Right ventricle myocardium inferior (tissue), 1 donor: Measurements from ENCODE around the gene ANKRD28. TPM values are rescaled to one million over a fixed set of nuclear protein-coding genes. Genes with fewer than 3 reads are reported as not detected.
"Not testable (repeated sequence)": the region's sequence is repeated elsewhere in the genome, so short reads cannot be mapped to it uniquely, and the experiment has no call there.

ENCODE experiments used
- ATAC-seq: fragments of 200-7000 bp; cut with Tn5 transposase; one replicate; pipeline ENCODE4 v1.9.1; 2020; ENCODE audit warnings: mild to moderate bottlenecking, moderate library complexity
- DNase-seq: peaks from one replicate; pipeline ENCODE4 v3.0.0; 2021; ENCODE audit errors: missing footprints
- intact Hi-C: fragments of 100-400 bp; cut with DNase I; formaldehyde crosslinking; loops from one replicate; pipeline ENCODE4 v1.11.0; 2022
- total RNA-seq: library from RNA; stranded (reverse); fragmentation: NEBNext Ultra II Directional; extraction: Animal tissue kit (Norgen Biotek cat#: 25700); gene quantifications from one replicate; pipeline ENCODE4 v1.2.1, GENCODE V29; 2021
- donor health status: DM: no; HTN: yes; CAD: no; lungs with severe emphysema.

Gene ANKRD28
- total RNA-seq, 1 donor from 2014 or later, result 23.6 TPM

DNA sequence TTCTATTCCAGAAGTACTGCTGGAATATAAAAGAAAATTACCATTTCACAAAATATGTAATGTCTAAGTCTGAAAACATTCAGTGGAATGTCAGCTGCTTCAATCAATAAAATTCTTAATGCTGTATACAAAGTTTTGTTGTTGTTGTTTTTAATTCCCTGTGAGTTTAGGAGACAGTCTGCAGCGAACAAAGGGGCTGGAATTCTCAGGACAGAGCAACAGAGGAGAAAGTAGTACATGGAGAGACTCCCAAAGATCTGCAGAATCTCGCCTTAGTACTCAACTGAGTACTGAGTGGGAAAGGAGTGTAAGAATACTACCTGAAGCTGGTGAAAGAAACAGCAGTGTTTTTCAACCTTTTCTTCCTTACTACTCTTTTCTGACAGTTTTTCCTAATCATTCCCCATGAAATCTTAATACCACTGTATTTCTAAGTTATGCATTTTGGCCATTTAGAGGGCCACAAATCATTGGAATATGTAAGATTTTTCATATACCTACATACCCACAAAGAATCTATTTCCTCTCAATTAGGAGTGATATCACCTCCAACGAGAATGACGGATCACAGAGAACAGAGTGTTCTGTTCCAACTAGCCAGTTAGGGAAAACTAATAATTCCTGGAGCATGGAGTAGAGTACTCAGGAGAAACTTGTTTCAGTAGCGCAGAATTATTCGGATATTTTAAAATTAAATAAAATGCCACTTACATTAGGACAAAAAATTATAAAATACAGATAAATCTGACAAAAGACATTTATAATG, 16.0 kb downstream of the ANKRD28 start:
- no peak for ATAC-seq
- intact Hi-C loops, result no loop called here
- DNase-seq, result no peak

DNA sequence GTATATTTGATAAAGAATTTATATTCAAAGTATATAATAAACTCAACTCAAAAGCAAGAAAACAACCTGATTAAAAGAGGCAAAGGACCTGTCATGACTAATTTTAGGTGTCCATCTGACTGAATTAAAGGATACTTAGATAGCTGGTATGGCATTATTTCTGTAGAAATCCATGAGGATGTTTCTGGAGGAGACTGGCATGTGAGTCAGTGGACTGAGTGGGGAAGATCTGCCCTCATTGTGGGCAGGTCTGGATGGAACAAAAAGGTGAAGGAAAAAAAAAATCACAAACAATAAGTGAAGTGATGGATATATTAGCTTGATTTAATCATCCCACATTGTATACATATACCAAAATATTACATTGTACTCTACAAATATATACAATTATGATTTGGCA, 16.6 kb downstream of the ANKRD28 start:
- intact Hi-C loops, result no loop called here
- no peak for DNase-seq
- no peak for ATAC-seq

DNA sequence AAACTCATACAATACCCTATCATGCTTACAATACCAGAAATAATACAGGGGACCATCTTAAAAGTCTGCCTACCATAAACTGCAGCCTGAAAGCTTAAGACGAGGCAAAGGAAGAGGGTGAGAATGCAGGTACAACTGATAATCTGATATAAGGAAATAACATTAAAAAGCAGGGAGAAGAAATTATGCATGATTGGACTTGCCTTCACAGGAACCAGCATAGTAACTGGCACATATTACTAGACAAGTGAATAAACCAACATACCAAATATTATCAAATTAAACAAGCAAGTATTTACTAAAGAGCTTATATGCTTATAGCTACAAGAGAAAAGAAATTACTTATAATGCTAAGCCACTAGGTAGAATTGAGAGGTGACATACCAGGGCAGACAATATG, 18.7 kb downstream of the ANKRD28 start:
- DNase-seq, result no peak
- ATAC-seq, result no peak
- intact Hi-C loops, result no loop called here

DNA sequence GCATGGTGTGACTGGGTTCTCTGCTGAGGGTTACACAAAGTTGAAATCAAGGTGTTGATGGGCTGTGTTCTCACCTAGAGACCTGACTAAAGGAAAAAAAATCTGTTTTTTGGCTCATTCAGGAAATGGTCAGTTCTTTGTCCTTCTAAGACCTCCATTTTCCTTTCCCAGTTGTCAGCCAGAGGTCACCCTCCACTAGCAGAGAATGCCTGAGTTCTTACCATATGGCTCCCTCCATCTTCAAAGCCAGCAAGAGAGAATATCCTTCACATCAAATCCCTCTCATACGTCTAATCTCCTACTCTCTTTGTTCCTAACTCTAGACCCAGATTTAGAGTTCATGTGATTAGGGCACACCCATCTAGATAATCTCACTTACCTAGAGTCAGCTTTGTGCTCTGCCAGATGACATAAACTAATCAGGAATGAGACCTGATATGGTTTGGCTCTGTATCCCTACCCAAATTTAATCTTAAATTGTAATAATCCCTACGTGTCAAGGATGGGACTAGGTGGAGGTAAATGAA, 19.4 kb downstream of the ANKRD28 start:
- DNase-seq (no peak), ATAC-seq (no peak)
- intact Hi-C loops, result no loop called here

DNA sequence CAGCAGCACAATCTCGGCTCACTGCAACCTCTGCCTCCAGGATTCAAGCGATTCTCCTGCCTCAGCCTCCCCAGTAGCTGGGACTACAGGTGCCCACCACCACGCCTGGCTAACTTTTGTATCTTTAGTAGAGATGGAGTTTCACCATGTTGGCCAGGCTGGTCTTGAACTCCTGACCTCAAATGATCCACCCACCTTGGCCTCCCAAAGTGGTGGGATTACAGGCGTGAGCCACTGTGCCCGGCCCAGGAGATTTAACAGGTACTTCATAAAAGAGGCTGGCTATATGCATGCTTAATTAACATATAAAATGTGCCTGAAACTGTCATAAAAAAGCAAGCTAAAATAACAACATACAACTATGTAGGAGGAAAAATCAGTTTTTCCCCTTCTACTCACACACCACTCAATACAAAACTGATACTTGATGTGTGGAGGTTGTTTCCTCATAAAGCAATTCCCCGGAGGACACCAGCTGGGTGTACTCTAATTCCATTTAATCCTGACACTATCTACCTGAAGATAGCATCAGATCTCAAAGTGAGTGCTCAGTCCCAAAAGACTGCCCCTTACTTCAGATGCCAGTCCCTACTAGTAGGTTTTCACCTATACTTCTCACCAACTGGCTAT, 22.7 kb downstream of the ANKRD28 start:
- intact Hi-C loops, ATAC-seq, DNase-seq: not testable (repeated sequence)

DNA sequence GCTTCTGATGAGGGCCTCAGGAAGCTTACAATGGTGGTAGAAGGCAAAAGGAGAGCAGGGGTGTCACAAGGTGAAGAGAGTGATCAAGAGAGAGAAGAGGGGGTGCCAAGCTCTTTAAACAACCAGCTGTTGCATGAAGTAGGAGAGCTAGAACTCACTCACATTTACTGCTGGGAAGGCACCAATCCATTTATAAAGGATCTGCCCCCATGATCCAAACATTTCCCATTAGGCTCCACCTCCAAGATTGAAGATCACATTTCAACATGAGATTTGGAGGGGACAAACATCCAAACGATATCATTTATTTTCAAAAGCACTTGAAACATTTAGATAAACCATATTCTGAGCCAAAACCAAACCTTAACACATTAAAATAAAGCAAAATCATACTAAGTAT, 26.3 kb downstream of the ANKRD28 start:
- ATAC-seq (no peak), DNase-seq (no peak)
- intact Hi-C loops, result no loop called here

DNA sequence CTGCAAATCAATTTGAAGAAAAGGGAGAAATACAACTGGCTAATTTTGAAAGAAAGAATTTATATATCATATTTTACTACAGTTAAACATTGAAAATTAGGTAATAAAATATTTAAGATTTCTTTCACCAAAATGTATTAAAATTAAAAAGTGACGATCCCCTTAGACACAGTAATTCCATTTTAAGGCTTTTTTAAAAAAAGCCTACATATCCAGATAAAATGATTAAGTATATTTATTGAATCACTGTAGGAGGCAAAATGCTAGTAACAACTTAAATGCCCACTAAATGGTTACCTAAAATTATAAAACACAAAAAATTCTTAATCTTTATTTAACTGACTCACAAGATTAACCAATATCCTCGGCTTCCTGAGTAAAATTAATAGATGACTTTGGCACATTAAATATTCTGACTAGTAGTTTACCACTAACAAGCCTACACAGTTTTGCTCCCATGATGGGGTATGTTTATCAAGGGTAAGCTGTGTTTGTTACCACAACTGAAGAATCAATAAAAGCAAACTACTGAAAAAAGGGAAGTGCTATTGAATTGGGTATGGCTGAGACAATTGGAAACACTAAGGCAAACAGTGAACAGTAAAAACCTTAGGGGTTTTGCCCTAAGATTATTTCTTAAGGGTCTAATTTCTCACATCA, 28.4 kb downstream of the ANKRD28 start:
- DNase-seq (no peak), ATAC-seq (no peak)
- intact Hi-C loops, result no loop called here

DNA sequence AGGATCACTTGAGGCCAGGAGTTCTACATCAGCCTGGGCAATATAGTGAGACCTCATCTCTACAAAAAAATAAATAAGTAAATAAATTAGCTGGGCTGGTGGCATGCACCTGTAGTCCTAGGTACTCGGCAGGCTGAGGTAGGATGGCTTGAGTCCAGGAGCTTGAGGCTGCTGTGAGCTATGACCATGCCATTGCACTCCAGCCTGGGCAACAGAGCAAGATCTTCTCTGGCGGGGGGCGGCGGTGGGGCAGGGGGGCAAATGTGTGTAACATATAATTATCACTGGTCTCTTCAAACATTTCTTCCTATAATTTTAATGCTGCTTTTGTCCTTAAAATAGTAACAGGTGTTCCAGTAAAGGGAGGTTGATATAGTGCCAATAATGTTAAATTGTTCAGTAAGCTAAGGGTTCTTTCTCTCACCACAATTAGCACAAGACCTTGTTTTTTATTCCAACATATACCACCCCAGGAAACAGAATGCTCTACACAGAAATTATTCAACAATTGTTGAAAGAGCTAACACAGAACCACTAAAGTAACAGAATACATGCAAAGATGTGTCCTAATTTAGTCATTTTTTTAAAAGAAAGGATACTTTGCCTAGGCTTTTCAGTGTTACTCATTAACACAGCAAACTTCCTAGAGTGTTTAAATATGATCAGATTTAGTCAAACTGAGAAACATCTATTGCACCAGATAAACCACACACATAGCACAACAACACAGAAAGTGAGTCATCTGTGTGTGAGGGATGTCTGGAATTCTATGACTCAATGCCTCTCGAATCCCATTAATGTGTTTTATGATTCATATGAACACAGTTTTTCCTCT, 29.1 kb downstream of the ANKRD28 start:
- DNase-seq (no peak), ATAC-seq (no peak)
- intact Hi-C loops, result no loop called here

DNA sequence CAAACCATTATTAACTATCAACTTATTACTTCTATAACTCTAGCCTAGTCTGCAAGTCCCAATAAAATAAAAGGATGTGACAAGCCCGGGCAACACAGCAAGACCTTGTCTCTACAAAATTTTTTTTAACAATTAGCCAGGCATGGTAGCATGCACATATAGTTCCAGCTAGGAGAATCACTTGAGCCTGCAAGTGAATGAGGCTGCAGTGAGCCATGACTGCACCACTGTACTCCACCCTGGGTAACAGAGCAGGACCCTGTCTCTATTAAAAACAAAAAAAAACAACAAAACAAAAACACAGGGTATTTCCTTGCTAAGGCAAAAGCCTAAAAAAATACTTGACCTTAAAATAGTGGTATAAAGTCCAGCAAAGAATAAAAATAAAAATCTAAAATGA, 31.4 kb downstream of the ANKRD28 start:
- DNase-seq, result no peak
- intact Hi-C loops, result no loop called here
- no peak for ATAC-seq

DNA sequence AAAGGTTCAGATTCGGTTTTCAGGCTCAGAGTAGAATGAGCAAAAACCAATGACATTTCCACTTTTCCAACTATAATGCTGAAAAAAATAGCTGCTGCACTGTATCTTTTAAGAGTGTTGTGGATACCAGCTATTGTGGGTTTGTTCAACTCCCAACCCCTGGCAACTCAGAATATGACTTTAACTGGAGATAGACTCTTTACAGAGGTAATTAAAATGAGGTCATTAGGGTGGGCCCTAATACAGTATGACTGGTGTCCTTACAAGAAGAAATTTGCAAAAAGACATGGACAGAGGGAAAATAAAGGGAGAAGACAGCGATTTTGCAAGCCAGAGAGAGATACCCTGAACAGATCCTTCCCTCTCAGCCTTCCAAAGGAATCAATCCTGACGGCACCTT, 39.5 kb downstream of the ANKRD28 start:
- no peak for ATAC-seq
- no peak for DNase-seq
- intact Hi-C loops, result no loop called here

DNA sequence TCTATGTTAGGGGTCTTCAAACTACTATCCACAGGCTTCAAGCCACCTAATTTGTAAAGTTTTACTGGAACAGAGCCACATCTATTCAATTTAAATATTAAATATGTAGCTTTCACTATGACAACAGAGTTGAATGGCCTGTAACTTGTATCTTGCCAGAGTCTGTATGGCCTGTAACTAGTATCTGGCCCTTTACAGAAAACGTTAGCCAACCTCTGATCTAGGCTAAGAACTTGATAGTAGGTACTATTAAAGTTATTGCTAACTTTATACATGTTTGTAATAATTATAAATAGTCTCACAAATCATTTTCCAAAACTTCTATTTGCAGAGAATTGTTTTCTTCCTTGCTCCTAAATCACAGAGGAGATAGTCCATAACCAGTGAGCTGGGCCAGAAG, 40.0 kb downstream of the ANKRD28 start:
- intact Hi-C loops, result no loop called here
- DNase-seq (no peak), ATAC-seq (no peak)

DNA sequence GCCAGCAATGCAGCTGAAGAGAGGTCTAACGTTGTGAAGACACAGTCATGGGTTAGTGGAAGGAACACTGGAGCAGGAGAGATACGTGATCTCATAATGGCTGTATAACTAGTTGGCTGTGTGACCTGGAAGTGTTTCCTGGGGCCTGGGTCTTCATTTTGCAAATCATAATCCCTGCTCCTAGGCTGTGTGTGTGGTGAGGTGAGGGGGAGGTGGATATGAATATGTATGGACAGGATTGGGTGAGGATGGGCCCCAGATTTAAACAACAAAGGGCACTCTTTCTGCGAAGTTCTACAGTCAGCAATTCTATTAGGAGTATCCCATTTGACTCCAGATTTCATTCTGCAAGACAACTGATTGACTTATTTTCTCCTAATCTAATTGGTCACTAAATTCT, 41.3 kb downstream of the ANKRD28 start:
- intact Hi-C loops, result no loop called here
- ATAC-seq, result no peak

DNA sequence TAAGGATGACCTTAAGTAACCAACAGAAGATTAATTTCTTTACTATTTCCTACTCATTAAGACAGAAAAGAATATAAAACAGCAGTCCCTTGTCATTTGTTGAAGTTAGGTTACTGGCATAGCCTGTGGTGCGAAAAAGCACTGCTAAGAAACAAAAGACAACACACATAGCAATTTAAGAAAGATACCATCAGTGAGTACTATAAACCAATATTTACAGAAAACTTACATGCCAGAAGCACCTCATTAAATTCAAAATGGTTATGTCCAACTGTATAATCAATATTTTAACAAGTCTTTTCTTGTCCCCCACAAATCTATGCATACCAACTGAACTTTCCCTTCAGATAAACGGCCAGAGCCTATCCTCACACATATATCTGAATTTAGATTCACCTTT, 42.0 kb downstream of the ANKRD28 start:
- intact Hi-C loops, result no loop called here
- ATAC-seq (no peak), DNase-seq (no peak)

More for the DNA sequence above, 41.3 kb downstream of the ANKRD28 start:
- no peak for DNase-seq

DNA sequence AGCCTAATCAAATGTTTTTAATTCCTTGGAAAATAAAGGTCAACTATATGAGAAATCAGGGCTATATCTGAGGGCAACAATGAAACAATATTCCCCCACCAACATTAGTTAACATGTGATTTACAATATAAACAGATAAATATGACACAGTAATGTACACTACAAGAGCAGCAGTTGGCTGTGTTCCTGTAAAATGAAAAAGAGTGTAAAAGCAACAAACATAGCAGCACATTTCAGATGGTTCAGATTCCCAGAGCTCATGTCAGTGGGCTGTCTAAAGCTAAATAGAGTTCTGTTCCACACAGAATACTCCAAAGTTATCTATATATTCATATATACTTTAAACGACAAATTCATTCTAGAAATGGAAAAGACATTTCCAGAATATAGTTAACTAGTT, 42.6 kb downstream of the ANKRD28 start:
- ATAC-seq (no peak), DNase-seq (no peak)

DNA sequence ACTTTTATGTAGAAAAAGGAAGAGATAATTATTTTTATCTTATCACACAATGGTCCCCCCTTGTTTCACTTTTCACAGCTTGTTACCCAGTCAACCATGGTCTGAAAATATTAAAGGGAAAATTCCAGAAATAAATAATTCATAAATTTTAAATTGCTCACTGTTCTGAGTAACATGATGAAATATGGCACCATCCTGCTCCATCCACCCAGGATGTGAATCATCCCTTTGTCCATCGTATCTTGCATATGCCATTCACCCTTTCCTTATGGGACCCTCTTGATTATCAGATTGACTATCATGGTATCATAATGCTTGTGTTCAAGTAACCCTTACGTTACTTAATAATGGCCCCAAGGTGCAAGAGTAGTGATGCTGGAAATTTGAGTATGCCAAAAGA, 43.7 kb downstream of the ANKRD28 start:
- ATAC-seq, result no peak
- no peak for DNase-seq
- intact Hi-C loops, result no loop called here

More for the DNA sequence above, 42.6 kb downstream of the ANKRD28 start:
- intact Hi-C loops, result no loop called here

DNA sequence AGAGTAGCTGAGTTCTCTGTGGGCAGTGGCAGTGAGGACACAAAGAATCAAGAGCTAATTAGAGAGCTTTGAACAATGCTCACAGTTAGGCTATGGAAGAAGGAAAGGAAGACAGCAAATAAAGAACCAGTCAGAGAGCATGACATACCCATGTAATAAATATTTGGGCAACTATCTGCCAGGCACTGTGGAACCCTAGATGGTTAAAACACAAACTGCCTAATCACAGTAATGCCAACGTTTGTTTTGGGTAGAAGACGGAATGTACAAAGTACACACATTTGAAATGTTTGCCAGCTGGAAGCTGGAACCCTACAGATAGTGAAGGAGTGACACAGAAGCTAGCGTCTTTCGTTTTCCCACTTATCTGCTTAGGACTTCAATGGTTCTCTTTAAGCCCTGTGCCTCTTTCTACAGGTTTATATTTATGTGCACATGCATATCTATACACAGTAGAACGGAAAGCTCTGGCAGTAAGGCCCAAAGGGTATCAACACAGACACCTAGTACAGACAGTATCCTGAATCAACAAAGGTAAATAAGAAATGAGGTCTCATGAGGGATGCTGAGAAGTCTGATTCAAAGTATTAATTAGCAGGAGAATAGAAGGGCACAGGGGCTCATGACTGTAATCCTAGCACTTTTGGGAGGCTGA, 44.6 kb downstream of the ANKRD28 start:
- DNase-seq (no peak), ATAC-seq (peak; percentile 74)
- intact Hi-C loops, result no loop called here

DNA sequence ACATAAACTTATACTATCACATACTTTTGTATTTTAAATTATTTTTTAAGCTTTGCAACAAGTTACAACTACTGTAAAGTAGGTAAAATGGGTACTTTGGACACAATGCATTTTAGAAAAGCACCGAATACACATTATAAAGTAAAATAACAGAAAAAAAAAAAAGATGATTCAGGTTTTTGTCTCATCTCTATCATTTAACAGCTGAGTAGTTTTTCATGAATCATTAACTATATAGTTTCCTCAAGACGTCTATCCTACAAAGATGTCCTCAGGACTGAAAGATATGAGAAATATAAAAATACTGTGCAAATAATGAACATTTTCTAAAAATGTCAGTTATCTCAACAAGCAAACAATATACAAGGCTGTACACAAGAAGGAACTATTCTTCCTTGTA, 46.9 kb downstream of the ANKRD28 start:
- no peak for DNase-seq
- intact Hi-C loops, result no loop called here
- ATAC-seq, result no peak

DNA sequence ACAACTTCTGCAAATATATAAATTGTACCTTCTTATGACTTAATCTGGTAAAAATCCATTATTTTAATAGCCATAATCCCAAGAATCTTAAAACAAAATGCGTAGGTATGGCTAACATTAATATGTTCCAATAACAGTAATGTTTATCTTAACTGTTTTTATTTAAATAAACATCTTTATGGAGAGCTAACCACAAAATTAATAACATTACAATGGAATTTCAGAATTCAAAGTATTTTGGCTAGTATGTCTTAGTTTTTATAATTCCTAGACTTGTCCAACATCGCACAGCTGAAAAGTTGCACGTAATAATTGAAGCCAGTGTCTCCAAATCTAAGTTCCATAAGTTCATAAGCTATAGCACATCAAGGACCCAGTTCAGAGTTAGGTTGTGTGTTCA, 47.6 kb downstream of the ANKRD28 start:
- intact Hi-C loops, result no loop called here
- no peak for ATAC-seq
- no peak for DNase-seq

DNA sequence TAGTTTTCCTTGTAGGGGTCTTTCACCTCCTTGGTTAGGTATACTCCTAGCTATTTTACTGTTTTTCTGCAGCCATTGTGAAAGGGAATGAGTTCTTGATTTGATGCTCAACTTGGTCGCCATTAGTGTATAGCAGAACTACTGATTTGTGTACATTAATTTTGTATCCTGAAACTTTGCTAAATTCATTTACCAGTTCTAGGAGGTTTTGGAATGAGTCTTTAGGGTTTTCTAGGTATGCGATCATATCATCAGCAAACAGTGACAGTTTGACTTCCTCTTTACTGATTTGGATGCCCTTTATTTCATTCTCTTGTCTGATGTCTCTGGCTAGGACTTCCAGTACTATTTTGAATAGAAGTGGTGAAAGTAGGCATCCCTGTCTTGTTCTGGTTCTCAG, 51.9 kb downstream of the ANKRD28 start:
- DNase-seq, intact Hi-C loops, ATAC-seq: not testable (repeated sequence)
